Peyer's patch (tissue), 4 donors: ENCODE measurements around the gene PLD5.

Experiments
- CTCF ChIP-seq, 6 experiments: fragments of 450-650 bp in 4 of 6; fragments of 200-600 bp in 2 of 6; sonication (generic) in 1 of 6; IDR thresholded peaks; one replicate each; pipeline ENCODE4 v1.5.1; 2017 to 2019; ENCODE audit warnings: antibody characterized with exemption in 6 of 6, mild to moderate bottlenecking in 3 of 6, moderate library complexity in 1 of 6
- POLR2A ChIP-seq, 2 donors: fragments of 450-650 bp; IDR thresholded peaks; one replicate each; pipeline ENCODE4 v1.5.1; 2017; ENCODE audit warnings: antibody characterized with exemption in 2 of 2, mild to moderate bottlenecking in 2 of 2, moderate library complexity in 2 of 2

DNA sequence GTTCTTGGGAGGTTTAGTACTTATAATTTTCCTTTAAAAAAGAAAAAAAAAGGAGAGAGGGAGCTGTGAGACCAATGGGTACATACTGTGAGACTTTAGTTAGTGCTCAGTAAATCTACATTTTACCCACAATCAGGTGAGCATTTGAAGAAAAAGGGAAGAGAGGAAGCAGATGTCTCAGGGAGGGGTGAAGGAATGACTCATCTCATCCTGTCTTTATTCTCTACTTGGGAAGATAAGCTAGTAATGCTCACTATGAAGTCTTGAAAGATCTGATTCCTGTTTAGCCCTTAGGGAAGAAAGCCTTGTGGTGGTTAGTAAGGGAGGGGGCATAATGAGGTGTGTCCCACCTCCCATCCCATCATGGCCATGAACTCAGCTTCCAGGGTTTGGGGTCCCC lies 112.6 kb downstream of the PLD5 start:
- no peak for TF ChIP-seq CTCF (IDR thresholded peaks at IDR 0.05)
- TF ChIP-seq POLR2A (IDR thresholded peaks at IDR 0.05) = no peak
